Uterus (tissue), 4 donors: Measurements from ENCODE around the gene PHKG1. TPM values are rescaled to one million over a fixed set of nuclear protein-coding genes. Genes with fewer than 3 reads are reported as not detected.
"Not testable (repeated sequence)": the region's sequence is repeated elsewhere in the genome, so short reads cannot be mapped to it uniquely, and the experiment has no call there.

ENCODE experiments used
- DNase-seq, 2 donors: peaks; one replicate each; pipeline ENCODE4 v3.0.0-alpha.2; 2019 to 2020
- H3K27ac ChIP-seq, 2 donors: fragments of 200-600 bp; sonication (generic); 1 replicate in 1 of 2; 2 replicates in 1 of 2; pipeline ENCODE4 v1.5.1; 2016 to 2018
- H3K27me3 ChIP-seq, 2 donors: fragments of 200-600 bp; sonication (generic); one replicate each; pipeline ENCODE4 v1.5.1; 2018 to 2019; ENCODE audit warnings: control low read depth in 1 of 2
- H3K36me3 ChIP-seq, 2 donors: fragments of 200-600 bp; sonication (generic); one replicate each; pipeline ENCODE4 v1.5.1; 2019; ENCODE audit warnings: control low read depth in 1 of 2
- H3K4me1 ChIP-seq, 2 donors: fragments of 200-600 bp; sonication (generic); one replicate each; pipeline ENCODE4 v1.5.1; 2018 to 2019; ENCODE audit warnings: control low read depth in 1 of 2
- H3K4me3 ChIP-seq, 2 donors: fragments of 200-600 bp; sonication (generic); 1 replicate in 1 of 2; 2 replicates in 1 of 2; pipeline ENCODE4 v1.5.1; 2018 to 2019; ENCODE audit warnings: mild to moderate bottlenecking in 1 of 2
- H3K9me3 ChIP-seq, 2 donors: fragments of 200-600 bp; sonication (generic); one replicate each; pipeline ENCODE4 v1.5.1; 2019; ENCODE audit warnings: control low read depth in 1 of 2
- POLR2A ChIP-seq, 2 donors: fragments of 450-650 bp; IDR thresholded peaks; one replicate each; pipeline ENCODE4 v1.6.1; 2016; ENCODE audit warnings: antibody characterized with exemption in 2 of 2, mild to moderate bottlenecking in 1 of 2, moderate library complexity in 1 of 2
- intact Hi-C: fragments of 100-400 bp; cut with DNase I; formaldehyde crosslinking; loops from one replicate; pipeline ENCODE4 v1.15.1; 2023; ENCODE audit warnings: low total_unique reads
- total RNA-seq, 4 donors: library from RNA; depleted of rRNA in 3 of 4; stranded (reverse); fragments of >200 nt in 3 of 4; gene quantifications; one replicate each; pipeline versions ENCODE4 v1.1.0 to v1.2.4, GENCODE V29; 2014 to 2023
- TF ChIP-seq, protein P1 (sequence below), 4 experiments: fragments of 200-600 bp in 2 of 4; fragments of 450-650 bp in 2 of 4; sonication (generic) in 2 of 4; IDR thresholded peaks; one replicate each; pipeline ENCODE4 v1.5.1; 2016 to 2019; ENCODE audit warnings: antibody characterized with exemption in 4 of 4, mild to moderate bottlenecking in 2 of 4, moderate library complexity in 1 of 4
- donor health status: DM: yes; HTN: yes; CAD: no.

PHKG1 gene
- total RNA-seq, 4 donors from 2014 or later, result 0.97 to 4.7 TPM; not detected in 2

- TF ChIP-seq, protein P1, sequence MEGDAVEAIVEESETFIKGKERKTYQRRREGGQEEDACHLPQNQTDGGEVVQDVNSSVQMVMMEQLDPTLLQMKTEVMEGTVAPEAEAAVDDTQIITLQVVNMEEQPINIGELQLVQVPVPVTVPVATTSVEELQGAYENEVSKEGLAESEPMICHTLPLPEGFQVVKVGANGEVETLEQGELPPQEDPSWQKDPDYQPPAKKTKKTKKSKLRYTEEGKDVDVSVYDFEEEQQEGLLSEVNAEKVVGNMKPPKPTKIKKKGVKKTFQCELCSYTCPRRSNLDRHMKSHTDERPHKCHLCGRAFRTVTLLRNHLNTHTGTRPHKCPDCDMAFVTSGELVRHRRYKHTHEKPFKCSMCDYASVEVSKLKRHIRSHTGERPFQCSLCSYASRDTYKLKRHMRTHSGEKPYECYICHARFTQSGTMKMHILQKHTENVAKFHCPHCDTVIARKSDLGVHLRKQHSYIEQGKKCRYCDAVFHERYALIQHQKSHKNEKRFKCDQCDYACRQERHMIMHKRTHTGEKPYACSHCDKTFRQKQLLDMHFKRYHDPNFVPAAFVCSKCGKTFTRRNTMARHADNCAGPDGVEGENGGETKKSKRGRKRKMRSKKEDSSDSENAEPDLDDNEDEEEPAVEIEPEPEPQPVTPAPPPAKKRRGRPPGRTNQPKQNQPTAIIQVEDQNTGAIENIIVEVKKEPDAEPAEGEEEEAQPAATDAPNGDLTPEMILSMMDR (IDR thresholded peaks at IDR 0.05), result no peak
- TF ChIP-seq POLR2A (IDR thresholded peaks at IDR 0.05), result no peak
- H3K27me3 ChIP-seq, result no peaks in the 10 kb centered on the region
- H3K4me1 ChIP-seq, result no peaks in the 10 kb centered on the region
- no peaks in the 10 kb centered on the region for H3K36me3 ChIP-seq
- DNase-seq, result no peak
- intact Hi-C loops, result no loop called here
- no peak overlapping the region for H3K27ac ChIP-seq
- H3K4me3 ChIP-seq, result no peak overlapping the region
- no peaks in the 10 kb centered on the region for H3K9me3 ChIP-seq
These were observed 38.8 kb downstream of the PHKG1 start for GRCh38 chr7:56053993-56054392.

DNA sequence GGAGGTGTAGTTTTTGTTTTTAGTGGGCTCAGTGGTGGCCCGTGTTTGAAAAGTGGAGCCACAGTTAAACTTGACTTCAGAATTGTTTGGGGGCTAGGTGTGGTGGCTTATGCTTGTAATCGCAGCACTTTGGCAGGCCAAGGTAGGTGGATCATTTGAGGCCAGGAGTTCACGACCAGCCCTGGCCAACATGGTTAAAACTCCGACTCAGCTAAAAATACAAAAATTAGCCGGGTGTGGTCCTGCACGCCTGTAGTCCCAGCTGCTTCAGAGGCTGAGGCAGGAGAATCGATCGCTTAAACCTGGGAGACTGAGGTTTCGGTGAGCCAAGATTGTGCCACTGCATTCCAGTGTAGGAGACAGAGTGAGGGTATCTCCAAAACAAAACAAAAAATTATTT is 39.4 kb downstream of the PHKG1 start:
- Histone ChIP-seq H3K27me3 (no peaks in the 10 kb centered on the region), H3K9me3 (no peaks in the 10 kb centered on the region), H3K27ac (no peak overlapping the region), H3K4me3 (no peak overlapping the region), H3K4me1 (no peaks in the 10 kb centered on the region), H3K36me3 (no peaks in the 10 kb centered on the region)
- TF ChIP-seq, protein P1 (IDR thresholded peaks at IDR 0.05), result no peak
- no peak for TF ChIP-seq POLR2A (IDR thresholded peaks at IDR 0.05)
- intact Hi-C loops, result no loop called here
- no peak for DNase-seq

DNA sequence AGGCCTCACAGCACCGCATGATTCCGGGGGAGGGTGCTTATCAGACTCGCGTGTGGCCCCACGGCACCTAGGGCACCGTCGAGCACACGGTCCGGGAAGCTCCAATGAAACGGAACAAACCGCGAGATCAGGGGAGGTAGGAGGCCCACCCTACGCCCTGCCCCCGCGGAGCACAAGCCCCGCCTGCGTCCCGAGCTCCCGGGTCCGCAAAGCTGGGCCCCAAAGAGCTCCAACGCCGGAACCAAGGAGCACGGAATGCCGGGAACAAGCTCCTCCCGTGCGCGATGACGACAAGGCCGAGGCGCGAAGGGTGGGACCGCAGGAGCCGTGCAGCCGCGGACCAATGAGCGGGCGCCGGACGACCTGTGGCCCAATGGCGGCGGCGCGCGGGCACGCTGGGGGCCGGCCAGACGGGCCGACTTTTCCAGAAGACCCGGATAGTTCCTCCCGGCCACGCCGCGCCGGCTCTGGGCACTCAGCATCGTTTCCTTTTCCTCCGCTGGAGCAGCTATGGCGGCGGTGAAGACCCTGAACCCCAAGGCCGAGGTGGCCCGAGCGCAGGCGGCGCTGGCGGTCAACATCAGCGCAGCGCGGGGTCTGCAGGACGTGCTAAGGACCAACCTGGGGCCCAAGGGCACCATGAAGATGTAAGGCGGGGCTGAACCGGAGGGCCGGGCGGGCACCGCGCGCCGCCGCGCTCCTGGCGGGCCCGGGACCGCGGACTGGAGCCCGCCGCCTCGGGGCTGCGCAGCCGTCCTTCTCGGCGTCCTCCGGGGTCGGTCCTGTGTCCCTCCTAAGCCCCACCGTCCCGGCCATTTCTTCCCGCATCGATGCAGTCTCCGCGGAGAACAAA is 41.2 kb downstream of the PHKG1 start, which contains the start of the genes CCT6A and PSPH:
Gene CCT6A, plus strand, starts transcription at position 427 of the 853 bp plus-strand sequence. Its CDS starts 84 bp downstream, at position 511.
Gene PSPH, minus strand, starts transcription at position 106 of the 853 bp plus-strand sequence. CDS start 30,232 bp downstream, outside the sequence.
- H3K4me1 ChIP-seq, result no peaks in the 10 kb centered on the region
- H3K27me3 ChIP-seq, result no peaks in the 10 kb centered on the region
- intact Hi-C loops, result no loop called here

DNA sequence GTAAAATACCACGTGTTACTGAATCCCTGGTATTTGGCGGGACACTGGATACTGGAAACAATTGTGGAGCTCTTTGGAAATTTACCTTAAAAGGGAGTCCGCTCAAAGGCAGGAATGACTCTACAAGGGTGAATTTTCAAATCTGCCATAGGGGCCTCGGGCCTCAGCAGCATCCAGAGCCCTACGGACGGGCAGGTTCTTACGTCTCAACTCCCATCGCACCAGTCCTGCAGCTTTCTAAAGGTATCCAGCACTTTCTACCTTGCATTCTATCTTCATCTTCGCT is 41.8 kb downstream of the PHKG1 start:
- Histone ChIP-seq H3K36me3 (no peaks in the 10 kb centered on the region), H3K27ac (peak overlapping the region; percentile 91 to 95), H3K4me3 (peak overlapping the region; percentile 82 to 90), H3K27me3 (no peaks in the 10 kb centered on the region), H3K9me3 (no peaks in the 10 kb centered on the region), H3K4me1 (no peaks in the 10 kb centered on the region)
- no peak for DNase-seq
- no peak for TF ChIP-seq POLR2A (IDR thresholded peaks at IDR 0.05)
- TF ChIP-seq, protein P1 (IDR thresholded peaks at IDR 0.05), result no peak
- intact Hi-C loops, result no loop called here

More for the DNA sequence above, 41.2 kb downstream of the PHKG1 start, which contains the start of the genes CCT6A and PSPH:
- H3K4me3 ChIP-seq, result peak within 1 kb of the TSS; percentile 82 to 90
- peak; percentile 97 to 98 for DNase-seq
- peak within 1 kb of the TSS; percentile 91 to 95 for H3K27ac ChIP-seq
- TF ChIP-seq POLR2A (IDR thresholded peaks at IDR 0.05), result peak; percentile 64 to 86
- TF ChIP-seq, protein P1 (IDR thresholded peaks at IDR 0.05), result peak in 1 of 4 experiments; percentile 18
- H3K9me3 ChIP-seq, result no peaks in the 10 kb centered on the region
- H3K36me3 ChIP-seq, result no peaks in the 10 kb centered on the region

- H3K4me3 ChIP-seq, H3K9me3 ChIP-seq, H3K4me1 ChIP-seq, DNase-seq, intact Hi-C loops, H3K36me3 ChIP-seq, H3K27me3 ChIP-seq: not testable (repeated sequence)
- peak overlapping the region in 1 of 2 donors; percentile 81 for H3K27ac ChIP-seq
These were observed 44.0 kb downstream of the PHKG1 start for GRCh38 chr7:56048763-56049162.
